Cardiac muscle cell (in vitro differentiated cells and primary cell): ENCODE results near the gene AXL. TPM values are rescaled to one million over a fixed set of nuclear protein-coding genes. Genes with fewer than 3 reads are reported as not detected.
"Not testable (repeated sequence)": the region's sequence is repeated elsewhere in the genome, so short reads cannot be mapped to it uniquely, and the experiment has no call there.

Source experiments
- DNase-seq, 2 donors: peaks; one replicate each; pipeline versions ENCODE4 v3.0.0 to v3.0.0-alpha.2; 2010 to 2017; ENCODE audit warnings: low read depth in 1 of 2, low spot score in 1 of 2
- H3K27ac ChIP-seq: fragments of 200-600 bp; sonication (generic); 2 replicates; pipeline ENCODE4 v1.5.1; 2016
- H3K27me3 ChIP-seq: fragments of 200-600 bp; sonication (generic); 2 replicates; pipeline ENCODE4 v1.6.0; 2016; ENCODE audit warnings: control low read depth
- H3K36me3 ChIP-seq: fragments of 200-600 bp; sonication (generic); 2 replicates; pipeline ENCODE4 v1.5.1; 2016; ENCODE audit warnings: control low read depth
- H3K4me1 ChIP-seq: fragments of 200-600 bp; sonication (generic); 2 replicates; pipeline ENCODE4 v1.8.1; 2017; ENCODE audit warnings: low read depth, mild to moderate bottlenecking, mixed run types
- H3K4me3 ChIP-seq: fragments of 200-600 bp; sonication (generic); 2 replicates; pipeline ENCODE4 v1.5.1; 2016; ENCODE audit warnings: mild to moderate bottlenecking
- H3K9me3 ChIP-seq: fragments of 200-600 bp; sonication (generic); 2 replicates; pipeline ENCODE4 v1.5.1; 2017; ENCODE audit warnings: low read depth, mild to moderate bottlenecking, control low read depth
- polyA plus RNA-seq: library from polyadenylated mRNA; unstranded; fragments of >200 nt; fragmentation: Nextera tagmentation; extraction: Ambion mirVana; gene quantifications from 2 replicates; pipeline ENCODE4 v1.2.1, GENCODE V29; 2016
- total RNA-seq: library from RNA; depleted of rRNA; stranded (reverse); fragments of >200 nt; gene quantifications from 2 replicates; pipeline ENCODE4 v1.2.3, GENCODE V29; 2016
- TF ChIP-seq, protein P1 (sequence below): IDR thresholded peaks from 2 replicates; pipeline ENCODE4 v1.5.1; 2012; ENCODE audit warnings: low read depth, mild to moderate bottlenecking, low read length

AXL gene
- total and polyA plus RNA-seq, 2 experiments from 2014 or later: 16.6 to 62.7 TPM

DNA sequence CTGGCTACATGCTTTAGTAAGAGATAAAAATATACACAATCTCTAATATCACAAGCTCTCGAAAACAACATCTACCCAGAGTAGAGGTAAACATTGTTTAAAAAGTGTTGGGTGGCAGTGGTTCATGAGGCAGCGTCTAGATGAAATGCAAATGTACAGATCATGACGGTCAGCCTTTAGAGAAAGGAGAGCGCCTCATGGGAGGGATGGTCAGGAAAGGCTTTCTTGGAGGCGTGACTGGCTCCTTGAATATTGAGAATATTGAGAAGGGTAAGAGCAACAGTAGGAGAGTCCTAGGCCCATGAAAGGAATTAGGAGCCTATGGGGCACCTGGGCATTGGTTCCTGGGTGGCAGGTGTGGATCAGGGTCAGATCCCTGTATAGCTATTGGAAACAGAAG, 55.8 kb downstream of the AXL start:
- Histone ChIP-seq H3K4me3 (no peak overlapping the region), H3K27me3 (no peaks in the 10 kb centered on the region), H3K4me1 (no peaks in the 10 kb centered on the region), H3K27ac (peak overlapping the region; percentile 0), H3K9me3 (no peaks in the 10 kb centered on the region), H3K36me3 (peaks cover 92% of the 10 kb centered on the region)
- TF ChIP-seq, protein P1, sequence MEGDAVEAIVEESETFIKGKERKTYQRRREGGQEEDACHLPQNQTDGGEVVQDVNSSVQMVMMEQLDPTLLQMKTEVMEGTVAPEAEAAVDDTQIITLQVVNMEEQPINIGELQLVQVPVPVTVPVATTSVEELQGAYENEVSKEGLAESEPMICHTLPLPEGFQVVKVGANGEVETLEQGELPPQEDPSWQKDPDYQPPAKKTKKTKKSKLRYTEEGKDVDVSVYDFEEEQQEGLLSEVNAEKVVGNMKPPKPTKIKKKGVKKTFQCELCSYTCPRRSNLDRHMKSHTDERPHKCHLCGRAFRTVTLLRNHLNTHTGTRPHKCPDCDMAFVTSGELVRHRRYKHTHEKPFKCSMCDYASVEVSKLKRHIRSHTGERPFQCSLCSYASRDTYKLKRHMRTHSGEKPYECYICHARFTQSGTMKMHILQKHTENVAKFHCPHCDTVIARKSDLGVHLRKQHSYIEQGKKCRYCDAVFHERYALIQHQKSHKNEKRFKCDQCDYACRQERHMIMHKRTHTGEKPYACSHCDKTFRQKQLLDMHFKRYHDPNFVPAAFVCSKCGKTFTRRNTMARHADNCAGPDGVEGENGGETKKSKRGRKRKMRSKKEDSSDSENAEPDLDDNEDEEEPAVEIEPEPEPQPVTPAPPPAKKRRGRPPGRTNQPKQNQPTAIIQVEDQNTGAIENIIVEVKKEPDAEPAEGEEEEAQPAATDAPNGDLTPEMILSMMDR: no peak
- DNase-seq: no peak

DNA sequence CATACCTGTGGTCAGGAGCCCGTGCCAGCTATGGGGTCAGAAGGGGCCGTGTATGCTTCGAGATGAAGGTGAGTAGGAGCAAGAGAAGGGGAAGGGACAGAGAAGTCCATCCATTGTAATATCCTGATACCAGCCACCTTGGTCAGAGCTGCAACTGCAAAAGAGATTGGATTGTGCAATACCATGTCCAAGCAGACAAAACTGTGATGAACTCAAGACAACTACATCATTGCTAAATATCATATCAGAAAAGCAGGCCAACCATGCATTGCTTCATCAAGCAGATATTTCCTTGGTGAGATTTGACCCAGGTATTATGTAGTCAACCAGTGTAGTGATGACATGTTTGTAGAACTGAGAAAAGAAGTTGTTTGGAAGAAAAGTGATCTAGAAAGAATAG, 57.2 kb downstream of the AXL start:
- peaks cover 12% of the 10 kb centered on the region for H3K4me1 ChIP-seq
- H3K4me3 ChIP-seq: no peak overlapping the region
- peak in 1 of 2 donors; percentile 51 for DNase-seq
- no peaks in the 10 kb centered on the region for H3K9me3 ChIP-seq
- TF ChIP-seq, protein P1: no peak
- peaks cover 88% of the 10 kb centered on the region for H3K36me3 ChIP-seq
- H3K27ac ChIP-seq: no peak overlapping the region
- H3K27me3 ChIP-seq: no peaks in the 10 kb centered on the region

DNA sequence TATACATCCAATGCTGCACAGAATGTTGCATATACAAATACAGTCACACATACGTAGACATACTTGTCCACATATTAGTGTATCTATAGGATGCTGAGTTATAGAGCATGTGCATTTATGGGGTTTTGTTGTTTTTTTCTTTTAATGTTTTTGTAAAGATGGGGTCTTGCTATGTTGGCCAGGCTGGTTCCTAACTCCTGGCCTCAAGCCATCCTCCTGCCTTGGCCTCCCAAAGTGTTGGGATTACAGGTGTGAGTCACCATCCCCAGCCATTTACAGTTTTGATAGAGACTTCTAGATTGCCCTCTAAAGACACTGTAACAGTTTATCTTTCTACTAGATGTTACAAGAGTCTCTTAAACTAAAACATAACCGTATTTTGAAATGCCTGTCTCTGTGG, 59.5 kb downstream of the AXL start:
- TF ChIP-seq, protein P1: no peak
- H3K9me3 ChIP-seq: no peaks in the 10 kb centered on the region
- H3K4me3 ChIP-seq: no peak overlapping the region
- H3K4me1 ChIP-seq: peaks cover 15% of the 10 kb centered on the region
- no peaks in the 10 kb centered on the region for H3K27me3 ChIP-seq
- no peak for DNase-seq
- H3K36me3 ChIP-seq: peaks cover 84% of the 10 kb centered on the region
- H3K27ac ChIP-seq: peak overlapping the region; percentile 74

DNA sequence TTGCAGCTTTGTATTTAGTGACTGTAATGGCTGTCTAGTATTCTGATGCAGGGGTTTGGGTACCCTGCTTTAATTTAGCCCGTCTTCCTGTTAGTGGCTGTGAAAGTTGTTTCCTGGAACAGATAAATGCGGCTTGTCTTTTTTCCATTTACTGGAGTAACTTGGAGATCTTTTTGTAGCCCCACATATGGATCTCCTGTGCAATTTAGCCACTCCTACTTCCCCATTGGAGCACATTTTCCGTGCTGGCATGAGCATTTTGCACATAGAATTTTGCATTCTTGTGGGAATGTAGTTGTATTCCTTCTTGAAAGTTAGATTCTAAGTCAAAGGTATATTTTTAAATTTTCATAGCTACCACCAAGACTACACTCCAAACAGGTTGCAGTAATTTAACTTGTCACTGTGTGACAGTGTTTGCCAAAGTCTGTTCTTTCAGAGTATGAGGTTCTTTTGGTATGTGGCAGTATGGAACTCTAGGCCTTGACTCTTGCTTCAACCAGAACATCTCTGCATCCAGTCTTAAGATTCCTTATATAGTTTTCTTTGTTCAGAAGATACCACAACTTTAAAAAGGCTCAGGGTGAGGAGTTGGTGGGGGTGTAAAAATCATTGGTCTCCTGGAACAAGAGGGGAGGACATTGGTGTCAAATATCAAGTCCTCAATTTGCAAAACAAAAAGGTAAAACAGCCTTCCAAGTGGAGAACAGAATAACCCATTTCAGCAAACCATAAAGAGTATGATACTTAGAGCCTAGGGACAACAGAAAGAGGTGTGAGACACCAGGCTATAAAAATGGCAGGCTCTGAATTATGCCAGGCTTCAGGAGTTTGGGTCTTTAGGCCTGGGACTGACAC, 69.9 kb downstream of the AXL start:
- Histone ChIP-seq H3K36me3 (peaks cover 67% of the 10 kb centered on the region), H3K27me3 (no peaks in the 10 kb centered on the region), H3K4me1 (no peaks in the 10 kb centered on the region)

DNA sequence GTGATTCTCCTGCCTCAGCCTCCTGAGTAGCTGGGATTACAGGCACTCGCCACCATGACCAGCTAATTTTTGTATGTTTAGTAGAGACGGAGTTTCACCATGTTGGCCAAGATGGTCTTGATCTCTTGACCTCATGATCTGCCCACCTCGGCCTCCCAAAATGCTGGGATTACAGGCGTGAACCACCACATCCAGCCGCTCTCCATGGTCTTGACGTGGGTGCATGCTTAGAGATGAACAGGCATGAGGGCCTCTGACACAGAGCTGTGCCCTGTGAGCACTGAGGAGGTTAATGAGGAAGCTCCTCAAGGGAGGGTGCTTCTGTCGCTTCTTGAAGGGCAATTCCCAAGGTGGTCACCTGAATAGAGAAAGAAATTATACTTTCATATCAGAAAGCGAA, 70.8 kb downstream of the AXL start:
- not testable (repeated sequence) for H3K9me3 ChIP-seq, DNase-seq, H3K4me3 ChIP-seq, H3K27me3 ChIP-seq, H3K4me1 ChIP-seq
- Histone ChIP-seq H3K36me3 (peaks cover 69% of the 10 kb centered on the region), H3K27ac (peak overlapping the region; percentile 28)

More for the DNA sequence above, 69.9 kb downstream of the AXL start:
- H3K9me3 ChIP-seq: no peaks in the 10 kb centered on the region
- no peak overlapping the region for H3K4me3 ChIP-seq
- DNase-seq: no peak
- TF ChIP-seq, protein P1: no peak
- H3K27ac ChIP-seq: peak overlapping the region; percentile 64

DNA sequence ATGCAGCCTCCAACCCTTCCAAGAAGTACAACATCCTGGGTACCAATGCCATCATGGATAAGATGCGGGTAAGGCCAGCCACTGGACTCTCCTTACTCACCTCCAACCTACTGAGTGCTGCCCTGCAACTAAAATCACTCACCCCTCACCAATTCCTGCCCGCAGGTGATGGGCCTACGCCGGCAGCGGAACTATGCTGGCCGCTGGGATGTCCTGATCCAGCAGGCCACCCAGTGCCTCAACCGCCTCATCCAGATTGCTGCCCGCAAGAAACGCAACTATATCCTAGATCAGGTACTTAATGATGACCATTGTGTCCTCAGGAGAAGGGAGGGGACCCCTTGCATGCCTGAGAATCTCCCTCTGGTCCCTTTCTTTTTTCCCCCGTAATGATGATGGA, 75.4 kb downstream of the AXL start:
- peaks cover 64% of the 10 kb centered on the region for H3K36me3 ChIP-seq
- DNase-seq: no peak
- TF ChIP-seq, protein P1: no peak
- peaks cover 41% of the 10 kb centered on the region for H3K4me1 ChIP-seq
- no peak overlapping the region for H3K4me3 ChIP-seq
- peak overlapping the region; percentile 93 for H3K27ac ChIP-seq
- no peaks in the 10 kb centered on the region for H3K9me3 ChIP-seq
- no peaks in the 10 kb centered on the region for H3K27me3 ChIP-seq
